ENCODE data around the gene DIP2C. TPM values are rescaled to one million over a fixed set of nuclear protein-coding genes. Genes with fewer than 3 reads are reported as not detected.

Gene DIP2C
- polyA plus RNA-seq, 3 donors, result 0.11 TPM; not detected in 2

GRCh38 chr10:373015-373414 lies 316.5 kb downstream of the DIP2C start:
- Histone ChIP-seq H3K4me2 (replicated peaks; ENCODE audit: extremely low read depth, low read length, poor library complexity, severe bottlenecking) (no peak overlapping the region), H4K20me1 (ENCODE audit: insufficient read depth, low read length) (no peaks in the 10 kb centered on the region), H3K9me3 (replicated peaks in 1 of 2; ENCODE audit: control insufficient read depth in 1 of 2, insufficient read depth in 1 of 2, low read length in 2 of 2) (no peaks in the 10 kb centered on the region), H3K36me3 (replicated peaks in 1 of 2; ENCODE audit: control insufficient read depth in 1 of 2, insufficient read depth in 2 of 2, low read length in 2 of 2) (no peaks in the 10 kb centered on the region), H2AFZ (ENCODE audit: insufficient read depth, low read depth, low read length, poor library complexity, severe bottlenecking) (no peak overlapping the region), H3K79me2 (ENCODE audit: insufficient read depth, low read length) (no peaks in the 10 kb centered on the region), H3K4me1 (ENCODE audit: control insufficient read depth in 1 of 2, insufficient read depth in 2 of 2, low read length in 2 of 2) (no peaks in the 10 kb centered on the region), H3K4me3 (replicated peaks in 1 of 3; ENCODE audit: low read depth in 2 of 3, low read length in 3 of 3) (no peak overlapping the region), H3K27ac (ENCODE audit: low read depth in 1 of 2, low read length in 2 of 2) (no peak overlapping the region), H3K9ac (ENCODE audit: insufficient read depth, low read length, poor library complexity, severe bottlenecking) (no peak overlapping the region), H3K27me3 (ENCODE audit: control insufficient read depth in 2 of 2, insufficient read depth in 2 of 2, low read length in 2 of 2) (no peaks in the 10 kb centered on the region)
- peaks cover 0 to 5% (median 0%) of the 10 kb centered on the region in 7 donors for H3K9me3 Mint-ChIP-seq
- H3K4me3 Mint-ChIP-seq, result no peak overlapping the region
- H3K27ac Mint-ChIP-seq, result no peak overlapping the region
- no peaks in the 10 kb centered on the region for H3K36me3 Mint-ChIP-seq
- intact Hi-C loops (cut with micrococcal nuclease), result no loop called here
- H3K4me1 Mint-ChIP-seq, result no peaks in the 10 kb centered on the region
- TF ChIP-seq CTCF (IDR thresholded peaks at IDR 0.05), result no peak
- WGBS (ENCODE audit: insufficient coverage), result 93% methylated on average over 4 of the region's 4 CpGs
- H3K27me3 Mint-ChIP-seq (ENCODE audit: low read depth in 3 of 3), result peaks cover 2 to 13% (median 10%) of the 10 kb centered on the region in 3 donors
- no peak for DNase-seq

GRCh38 chr10:372566-372965 lies 316.9 kb downstream of the DIP2C start:
- intact Hi-C loops (cut with micrococcal nuclease), result no loop called here

More at GRCh38 chr10:372566-372965, 316.9 kb downstream of the DIP2C start:
- DNase-seq, result no peak
- no peaks in the 10 kb centered on the region for H3K36me3 ChIP-seq (replicated peaks in 1 of 2; ENCODE audit: control insufficient read depth in 1 of 2, insufficient read depth in 2 of 2, low read length in 2 of 2)
- no peaks in the 10 kb centered on the region for H3K4me1 ChIP-seq (ENCODE audit: control insufficient read depth in 1 of 2, insufficient read depth in 2 of 2, low read length in 2 of 2)
- Mint-ChIP-seq H3K27ac (no peak overlapping the region), H3K9me3 (peaks cover 0 to 4% (median 0%) of the 10 kb centered on the region in 7 donors), H3K4me3 (no peak overlapping the region), H3K27me3 (ENCODE audit: low read depth in 3 of 3) (peaks cover 2 to 13% (median 10%) of the 10 kb centered on the region in 3 donors), H3K36me3 (no peaks in the 10 kb centered on the region), H3K4me1 (no peaks in the 10 kb centered on the region)
- H3K4me2 ChIP-seq (replicated peaks; ENCODE audit: extremely low read depth, low read length, poor library complexity, severe bottlenecking), result no peak overlapping the region
- H3K4me3 ChIP-seq (replicated peaks in 1 of 3; ENCODE audit: low read depth in 2 of 3, low read length in 3 of 3), result no peak overlapping the region
- TF ChIP-seq CTCF (IDR thresholded peaks at IDR 0.05), result no peak
- no peaks in the 10 kb centered on the region for H4K20me1 ChIP-seq (ENCODE audit: insufficient read depth, low read length)
- H3K27me3 ChIP-seq (ENCODE audit: control insufficient read depth in 2 of 2, insufficient read depth in 2 of 2, low read length in 2 of 2), result no peaks in the 10 kb centered on the region
- no peaks in the 10 kb centered on the region for H3K9me3 ChIP-seq (replicated peaks in 1 of 2; ENCODE audit: control insufficient read depth in 1 of 2, insufficient read depth in 1 of 2, low read length in 2 of 2)
- no peak overlapping the region for H3K9ac ChIP-seq (ENCODE audit: insufficient read depth, low read length, poor library complexity, severe bottlenecking)
- H3K79me2 ChIP-seq (ENCODE audit: insufficient read depth, low read length), result no peaks in the 10 kb centered on the region
- WGBS (ENCODE audit: insufficient coverage), result 92% methylated on average over 17 of the region's 17 CpGs
- H2AFZ ChIP-seq (ENCODE audit: insufficient read depth, low read depth, low read length, poor library complexity, severe bottlenecking), result no peak overlapping the region
- H3K27ac ChIP-seq (ENCODE audit: low read depth in 1 of 2, low read length in 2 of 2), result no peak overlapping the region

All from CD14-positive monocyte (primary cell).